HG02642 (cell line): ENCODE measurements around the gene SNX24.
"Not testable (repeated sequence)": the region's sequence is repeated elsewhere in the genome, so short reads cannot be mapped to it uniquely, and the experiment has no call there.

ENCODE experiments used
- ATAC-seq: cut with Tn5 transposase; IDR thresholded peaks from one replicate; pipeline ENCODE4 v1.9.1; 2021; ENCODE audit warnings: mild to moderate bottlenecking; ENCODE audit not compliant: unreplicated experiment, poor library complexity

The SNX24 gene

DNA sequence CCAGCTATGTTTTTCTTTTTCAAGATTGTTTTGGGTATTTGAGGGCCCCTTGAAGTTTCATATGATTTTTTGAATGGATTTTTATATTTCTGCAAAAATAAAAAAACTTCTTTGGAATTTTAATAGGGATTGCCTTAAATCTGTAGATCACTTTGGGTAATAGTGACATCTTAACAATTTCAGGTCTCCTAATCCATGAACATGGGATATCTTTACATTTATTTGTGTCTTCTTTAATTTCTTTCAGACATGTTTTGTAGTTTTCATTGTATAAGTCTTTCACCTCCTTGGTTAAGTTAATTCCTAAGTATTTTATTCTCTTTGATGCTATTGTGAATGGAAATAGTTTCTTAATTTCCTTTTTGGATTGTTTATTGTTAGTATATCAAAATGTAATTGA, 112.0 kb downstream of the SNX24 start:
- no peak for ATAC-seq

DNA sequence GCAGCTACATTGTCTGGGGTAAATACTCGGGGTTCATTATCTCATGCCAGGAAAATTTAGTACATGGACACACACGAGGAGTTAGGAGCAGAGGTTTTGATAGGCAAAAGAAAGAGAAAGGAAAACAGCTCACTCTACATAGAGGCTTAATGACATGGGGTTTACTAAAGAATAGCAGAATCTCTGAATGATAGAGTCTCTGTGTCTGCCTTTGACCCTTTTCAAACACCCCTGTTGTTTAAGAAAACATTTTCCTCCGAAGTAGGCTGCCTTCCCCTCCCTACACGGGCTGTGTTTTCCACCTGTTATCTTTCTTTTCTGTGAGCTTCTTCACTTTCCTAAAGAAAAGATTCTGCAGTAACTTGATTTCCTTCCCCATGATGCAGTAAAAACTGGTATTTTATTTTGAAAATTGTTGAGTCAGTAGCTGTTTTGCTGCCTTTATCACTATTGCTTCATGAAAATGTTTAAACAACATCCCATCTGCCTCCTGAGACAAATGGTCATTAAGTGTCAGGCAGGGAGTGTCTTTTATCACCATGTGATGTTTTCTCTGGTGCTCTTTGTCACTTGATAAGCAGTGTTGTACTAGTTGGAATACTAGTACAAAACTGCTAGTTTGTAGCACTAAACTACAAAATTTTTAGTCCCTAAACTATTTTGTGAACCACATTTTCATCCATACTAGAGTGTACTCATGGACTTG, 114.5 kb downstream of the SNX24 start:
- no peak for ATAC-seq

GRCh38 chr5:122963305-122963704, 117.9 kb downstream of the SNX24 start:
- ATAC-seq = no peak

- ATAC-seq = no peak
Measured at GRCh38 chr5:122965111-122965510, 119.7 kb downstream of the SNX24 start.

DNA sequence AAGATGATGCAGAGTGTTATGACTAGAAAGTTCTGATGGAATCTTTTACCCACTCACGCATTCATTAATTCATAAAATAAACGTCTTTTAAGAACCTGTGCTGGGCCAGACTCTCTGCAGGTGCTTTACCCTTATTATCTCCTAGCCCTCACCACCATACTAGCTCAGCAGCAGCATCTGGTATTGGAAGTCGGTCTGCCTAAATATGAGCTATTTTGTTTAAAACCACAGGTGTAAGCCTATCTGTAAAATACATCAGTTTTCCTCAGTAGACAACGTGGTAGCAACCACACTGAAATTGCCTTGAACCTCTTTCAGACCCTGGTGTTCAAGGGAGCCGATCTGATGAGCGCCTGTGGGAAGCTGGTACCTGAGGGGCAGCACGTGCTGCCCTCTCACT, 121.7 kb downstream of the SNX24 start:
- peak; percentile 45 for ATAC-seq

DNA sequence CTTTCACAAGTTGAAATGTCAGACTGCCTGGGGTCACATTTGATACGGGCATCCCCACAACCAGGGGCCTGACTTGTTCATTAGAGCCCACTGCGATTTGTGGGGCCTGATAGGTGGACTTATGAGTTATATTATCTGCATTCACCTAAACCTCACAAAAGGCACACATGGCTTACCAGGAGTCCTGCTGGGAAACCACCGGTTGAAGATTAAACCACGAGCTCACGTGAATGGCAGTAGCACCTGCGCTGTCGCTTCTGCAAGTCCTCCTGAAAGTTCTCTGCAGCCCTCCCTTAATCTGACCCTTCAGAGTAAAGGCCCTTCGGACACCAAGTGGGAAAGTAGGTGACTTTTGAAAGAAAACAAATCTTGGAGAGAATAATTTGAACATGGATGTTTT, 122.2 kb downstream of the SNX24 start:
- peak; percentile 96 for ATAC-seq

DNA sequence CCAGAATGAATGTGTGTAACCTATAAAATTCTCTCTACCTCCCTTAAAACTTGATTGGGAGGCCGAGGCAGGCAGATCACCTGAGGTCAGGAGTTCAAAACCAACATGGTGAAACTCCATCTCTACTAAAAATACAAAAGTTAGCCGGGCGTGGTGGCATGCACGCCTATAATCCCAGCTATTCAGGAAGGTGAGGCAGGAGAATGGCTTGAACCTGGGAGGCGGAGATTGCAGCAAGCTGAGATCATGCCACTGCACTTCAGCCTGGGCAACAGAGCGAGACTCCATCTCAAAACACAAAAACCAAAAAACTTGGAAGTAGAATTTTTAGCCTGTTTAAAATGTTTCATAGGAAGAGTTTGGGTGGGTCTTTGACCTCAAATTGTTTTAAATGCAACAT, 122.6 kb downstream of the SNX24 start:
- ATAC-seq = not testable (repeated sequence)

DNA sequence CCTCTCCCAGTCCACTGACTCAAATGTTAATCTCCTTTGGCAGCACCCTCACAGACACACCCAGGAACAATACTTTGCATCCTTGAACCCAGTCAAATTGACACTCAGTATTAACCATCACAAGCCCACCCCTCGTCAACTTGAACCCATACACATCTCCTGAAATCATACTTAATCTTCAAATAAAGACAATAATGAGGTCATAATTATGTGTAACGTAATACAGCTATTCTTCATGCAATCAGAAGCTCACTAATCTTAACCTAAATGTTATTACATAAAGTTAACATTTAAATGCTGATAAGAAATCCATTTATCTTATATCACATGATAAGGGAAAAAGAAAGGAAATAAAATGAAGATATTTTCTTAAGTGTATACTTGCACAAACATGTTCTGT, 125.9 kb downstream of the SNX24 start:
- ATAC-seq = no peak

- ATAC-seq = no peak
Measured at GRCh38 chr5:122972877-122973276, 127.5 kb downstream of the SNX24 start.

DNA sequence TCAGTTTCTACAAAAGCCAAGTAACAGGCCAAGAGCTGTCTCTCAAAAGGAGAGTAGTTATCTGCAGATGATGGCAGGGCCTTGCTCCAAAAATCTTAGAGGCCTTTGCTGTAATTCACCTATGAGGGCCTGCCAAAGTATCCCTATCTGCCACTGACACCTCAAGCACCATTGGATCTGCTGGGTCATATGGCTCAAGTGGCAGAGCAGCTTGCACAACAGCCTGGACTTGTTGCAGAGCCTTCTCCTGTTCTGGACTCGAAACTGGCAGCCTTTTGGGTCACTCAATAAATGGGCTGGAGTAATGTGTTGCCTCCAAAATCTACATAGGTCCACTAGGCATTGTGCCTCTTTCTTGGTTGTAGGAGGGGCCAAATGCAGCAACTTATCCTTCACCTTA, 128.3 kb downstream of the SNX24 start:
- not testable (repeated sequence) for ATAC-seq

DNA sequence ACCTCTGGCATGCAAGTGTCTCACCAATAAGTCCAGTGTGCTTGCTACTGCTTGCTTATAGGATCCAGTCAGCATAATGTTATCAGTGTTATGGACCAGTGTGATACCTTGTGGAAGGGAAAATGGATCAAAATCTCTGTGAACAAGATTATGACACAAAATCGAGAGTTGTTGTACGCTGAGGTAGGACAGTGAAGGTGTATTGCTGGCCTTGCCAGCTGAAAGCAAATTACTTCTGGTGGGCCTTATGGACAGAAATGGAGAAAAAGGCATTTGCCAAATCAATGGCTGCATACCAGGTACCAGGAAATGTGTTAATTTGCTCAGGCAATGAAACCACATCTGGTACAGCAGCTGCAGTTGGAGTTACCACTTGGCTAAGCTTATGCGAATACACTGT, 128.8 kb downstream of the SNX24 start:
- not testable (repeated sequence) for ATAC-seq

GRCh38 chr5:122977319-122977718, 131.9 kb downstream of the SNX24 start:
- no peak for ATAC-seq

- no peak for ATAC-seq
Measured at GRCh38 chr5:122978068-122978467, 132.7 kb downstream of the SNX24 start.

- no peak for ATAC-seq
Measured at GRCh38 chr5:122978644-122979297, 133.4 kb downstream of the SNX24 start.

- ATAC-seq = no peak
Measured at GRCh38 chr5:122981846-122982245, 136.4 kb downstream of the SNX24 start.

GRCh38 chr5:122982376-122982775, 137.0 kb downstream of the SNX24 start:
- ATAC-seq = no peak

DNA sequence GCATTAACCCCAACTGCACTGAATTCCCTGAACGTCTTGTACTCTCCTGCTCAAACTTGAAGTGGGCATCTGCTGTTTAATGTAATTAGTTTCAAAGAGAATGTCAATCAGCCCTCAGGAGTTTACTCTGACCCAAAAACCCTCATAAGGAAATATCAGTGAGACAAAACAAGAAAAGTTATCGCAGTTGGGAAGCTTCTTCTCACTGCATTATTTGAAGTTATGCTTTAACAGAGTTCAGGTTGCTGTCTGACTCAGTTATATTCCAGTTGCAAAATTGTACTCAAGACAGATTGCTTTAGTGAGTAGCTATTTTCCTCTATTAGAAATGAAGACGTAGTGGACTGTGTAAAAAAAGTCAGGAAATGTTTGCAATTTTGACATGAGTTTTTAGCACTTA, 139.0 kb downstream of the SNX24 start:
- ATAC-seq = peak; percentile 41

DNA sequence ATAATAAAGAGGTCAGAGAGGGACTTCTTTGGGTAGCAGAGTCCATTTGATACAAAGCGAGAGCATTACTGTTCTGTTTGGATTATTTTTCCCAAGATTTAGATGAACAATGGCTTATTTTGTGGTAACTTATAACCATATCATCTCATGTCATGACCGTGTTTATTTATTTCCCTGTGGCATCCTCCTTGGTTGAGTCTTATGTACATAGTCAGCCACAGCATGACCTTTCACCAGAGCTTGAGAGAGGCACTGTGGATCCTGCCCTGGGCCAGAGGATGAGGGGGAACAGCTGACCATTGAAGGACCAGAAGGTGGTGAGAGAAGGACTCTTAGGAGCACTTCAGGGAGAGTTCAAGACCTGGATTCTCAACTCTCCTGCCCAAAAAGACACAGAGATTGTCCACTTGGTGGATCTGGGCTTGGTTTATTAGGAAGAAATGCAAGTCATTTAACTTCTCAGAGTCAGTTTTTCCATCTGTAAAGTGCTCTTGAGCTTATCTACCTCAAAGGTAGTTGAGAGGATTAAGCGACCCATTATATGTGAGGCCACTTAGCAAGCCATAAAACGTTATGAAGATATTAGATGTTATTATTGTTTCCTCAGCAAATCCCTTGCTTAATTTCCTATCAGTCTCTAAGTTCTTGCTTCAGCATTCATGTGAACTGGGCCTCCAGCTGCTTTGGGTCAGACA, 139.7 kb downstream of the SNX24 start:
- ATAC-seq = no peak

- ATAC-seq = peak; percentile 93
Measured at GRCh38 chr5:122985954-122986721, 140.7 kb downstream of the SNX24 start.

DNA sequence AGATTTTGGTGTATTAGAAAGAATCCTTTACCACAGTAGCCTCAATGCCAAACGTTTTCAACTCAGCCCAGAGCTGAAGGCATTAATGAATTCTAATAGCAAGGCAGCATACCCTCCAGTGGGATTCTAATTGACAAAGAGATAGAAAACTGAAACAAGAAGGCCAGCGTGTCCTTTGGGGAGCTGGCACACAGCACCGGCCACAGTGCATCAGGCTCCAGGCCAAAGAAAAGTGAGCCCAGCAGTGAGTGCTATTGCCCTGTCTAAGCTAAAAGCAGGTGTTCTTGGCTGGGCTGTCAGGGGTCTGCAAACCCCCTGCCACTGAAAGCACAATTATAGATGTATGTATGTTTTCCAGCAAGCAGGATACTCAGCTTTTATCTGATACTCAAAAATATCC, 150.7 kb downstream of the SNX24 start:
- ATAC-seq = no peak

GRCh38 chr5:122997294-122997693, 151.9 kb downstream of the SNX24 start:
- no peak for ATAC-seq
